T-helper 2 cell (primary cell): ENCODE measurements around the gene SCYL1.

Experiments
- DNase-seq, 5 experiments: peaks; one replicate each; pipeline versions ENCODE4 v3.0.0 to v3.0.0-alpha.2; 2012 to 2022

Gene SCYL1

GRCh38 chr11:65554842-65555430, 30.1 kb downstream of the SCYL1 start:
- no peak for DNase-seq

GRCh38 chr11:65555693-65556231, 30.9 kb downstream of the SCYL1 start:
- no peak for DNase-seq

- no peak for DNase-seq
Measured at GRCh38 chr11:65556470-65557279, 31.8 kb downstream of the SCYL1 start.

- DNase-seq: peak in 1 of 5 experiments; percentile 37
Measured at GRCh38 chr11:65557280-65558001, 32.6 kb downstream of the SCYL1 start.

- peak in 2 of 5 experiments; percentile 26 to 54 for DNase-seq
Measured at GRCh38 chr11:65558002-65558929, 33.4 kb downstream of the SCYL1 start, which contains the start of gene LTBP3. Gene LTBP3, minus strand, starts transcription at chr11:65558359. Its CDS starts 400 bp downstream, at chr11:65557959.

- DNase-seq: no peak
Measured at GRCh38 chr11:65558930-65559509, 34.1 kb downstream of the SCYL1 start.

GRCh38 chr11:65559535-65559934, 34.7 kb downstream of the SCYL1 start:
- no peak for DNase-seq

GRCh38 chr11:65559951-65560537, 35.2 kb downstream of the SCYL1 start:
- no peak for DNase-seq

GRCh38 chr11:65560555-65561418, 35.9 kb downstream of the SCYL1 start:
- no peak for DNase-seq

- DNase-seq: no peak
Measured at GRCh38 chr11:65562020-65562419, 37.1 kb downstream of the SCYL1 start.

GRCh38 chr11:65562788-65563187, 37.9 kb downstream of the SCYL1 start:
- no peak for DNase-seq

GRCh38 chr11:65563601-65564000, 38.7 kb downstream of the SCYL1 start:
- no peak for DNase-seq

- DNase-seq: peak in 1 of 5 experiments; percentile 57
Measured at GRCh38 chr11:65564879-65565559, 40.1 kb downstream of the SCYL1 start.

- DNase-seq: peak in 2 of 5 experiments; percentile 66 to 76
Measured at GRCh38 chr11:65565624-65566453, 41.0 kb downstream of the SCYL1 start.

GRCh38 chr11:65569164-65569972, 44.5 kb downstream of the SCYL1 start:
- no peak for DNase-seq

GRCh38 chr11:65569973-65570918, 45.4 kb downstream of the SCYL1 start, which contains the start of gene ZNRD2:
Gene ZNRD2, plus strand, starts transcription at chr11:65570477. Its CDS starts 15 bp downstream, at chr11:65570492.
- DNase-seq: peak; percentile 95 to 100 (median 98)
